ENCODE measurements around the gene PSMA7. TPM values are rescaled to one million over a fixed set of nuclear protein-coding genes. Genes with fewer than 3 reads are reported as not detected.
"Not testable (repeated sequence)": the region's sequence is repeated elsewhere in the genome, so short reads cannot be mapped to it uniquely, and the experiment has no call there.

Gene PSMA7
- total RNA-seq, 1 donor from 2014 or later = 217 TPM

GRCh38 chr20:62119115-62119514 is 24.1 kb downstream of the PSMA7 start:
- Mint-ChIP-seq H3K27me3 (ENCODE audit: unreplicated experiment) (peaks cover 30% of the 10 kb centered on the region), H3K27ac (ENCODE audit: unreplicated experiment) (no peak overlapping the region), H3K9me3 (ENCODE audit: unreplicated experiment) (no peaks in the 10 kb centered on the region), H3K4me3 (ENCODE audit: unreplicated experiment) (no peak overlapping the region), H3K4me1 (ENCODE audit: unreplicated experiment) (peaks cover 18% of the 10 kb centered on the region), H3K36me3 (ENCODE audit: unreplicated experiment) (no peaks in the 10 kb centered on the region)
- DNase-seq (ENCODE audit: extremely low spot score, unreplicated experiment) = no peak
- TF ChIP-seq CTCF (IDR thresholded peaks at IDR 0.05) = no peak

- Mint-ChIP-seq H3K9me3 (ENCODE audit: unreplicated experiment) (no peaks in the 10 kb centered on the region), H3K4me3 (ENCODE audit: unreplicated experiment) (no peak overlapping the region), H3K4me1 (ENCODE audit: unreplicated experiment) (peaks cover 10% of the 10 kb centered on the region), H3K27ac (ENCODE audit: unreplicated experiment) (no peak overlapping the region), H3K27me3 (ENCODE audit: unreplicated experiment) (peaks cover 30% of the 10 kb centered on the region), H3K36me3 (ENCODE audit: unreplicated experiment) (no peaks in the 10 kb centered on the region)
- no peak for DNase-seq (ENCODE audit: extremely low spot score, unreplicated experiment)
- TF ChIP-seq CTCF (IDR thresholded peaks at IDR 0.05) = no peak
Measured at GRCh38 chr20:62118113-62119043, 24.8 kb downstream of the PSMA7 start.

- Mint-ChIP-seq H3K27me3 (ENCODE audit: unreplicated experiment) (peaks cover 30% of the 10 kb centered on the region), H3K27ac (ENCODE audit: unreplicated experiment) (no peak overlapping the region), H3K9me3 (ENCODE audit: unreplicated experiment) (no peaks in the 10 kb centered on the region), H3K4me1 (ENCODE audit: unreplicated experiment) (peaks cover 8% of the 10 kb centered on the region), H3K36me3 (ENCODE audit: unreplicated experiment) (no peaks in the 10 kb centered on the region), H3K4me3 (ENCODE audit: unreplicated experiment) (no peak overlapping the region)
- DNase-seq (ENCODE audit: extremely low spot score, unreplicated experiment) = no peak
- TF ChIP-seq CTCF (IDR thresholded peaks at IDR 0.05) = no peak
Measured at GRCh38 chr20:62117658-62118057, 25.5 kb downstream of the PSMA7 start.

- no peaks in the 10 kb centered on the region for H3K36me3 Mint-ChIP-seq (ENCODE audit: unreplicated experiment)
- no peak overlapping the region for H3K4me3 Mint-ChIP-seq (ENCODE audit: unreplicated experiment)
- no peak for DNase-seq (ENCODE audit: extremely low spot score, unreplicated experiment)
- TF ChIP-seq CTCF (IDR thresholded peaks at IDR 0.05) = no peak
- H3K27ac Mint-ChIP-seq (ENCODE audit: unreplicated experiment) = no peak overlapping the region
- H3K27me3 Mint-ChIP-seq (ENCODE audit: unreplicated experiment) = peaks cover 30% of the 10 kb centered on the region
- H3K9me3 Mint-ChIP-seq (ENCODE audit: unreplicated experiment) = no peaks in the 10 kb centered on the region
- H3K4me1 Mint-ChIP-seq (ENCODE audit: unreplicated experiment) = peaks cover 8% of the 10 kb centered on the region
Measured at GRCh38 chr20:62117362-62117646, 25.9 kb downstream of the PSMA7 start.

GRCh38 chr20:62116558-62117361 is 26.4 kb downstream of the PSMA7 start:
- TF ChIP-seq CTCF (IDR thresholded peaks at IDR 0.05) = no peak
- H3K36me3 Mint-ChIP-seq (ENCODE audit: unreplicated experiment) = no peaks in the 10 kb centered on the region
- no peak overlapping the region for H3K4me3 Mint-ChIP-seq (ENCODE audit: unreplicated experiment)
- peaks cover 30% of the 10 kb centered on the region for H3K27me3 Mint-ChIP-seq (ENCODE audit: unreplicated experiment)
- peaks cover 8% of the 10 kb centered on the region for H3K4me1 Mint-ChIP-seq (ENCODE audit: unreplicated experiment)
- no peak for DNase-seq (ENCODE audit: extremely low spot score, unreplicated experiment)
- H3K27ac Mint-ChIP-seq (ENCODE audit: unreplicated experiment) = no peak overlapping the region
- no peaks in the 10 kb centered on the region for H3K9me3 Mint-ChIP-seq (ENCODE audit: unreplicated experiment)

- H3K27me3 Mint-ChIP-seq (ENCODE audit: unreplicated experiment) = peaks cover 30% of the 10 kb centered on the region
- not testable (repeated sequence) for H3K27ac Mint-ChIP-seq (ENCODE audit: unreplicated experiment); H3K4me3 Mint-ChIP-seq (ENCODE audit: unreplicated experiment); DNase-seq (ENCODE audit: extremely low spot score, unreplicated experiment); H3K4me1 Mint-ChIP-seq (ENCODE audit: unreplicated experiment); H3K36me3 Mint-ChIP-seq (ENCODE audit: unreplicated experiment); H3K9me3 Mint-ChIP-seq (ENCODE audit: unreplicated experiment)
Measured at GRCh38 chr20:62115800-62116407, 27.3 kb downstream of the PSMA7 start.

Data from osteocyte (in vitro differentiated cells).